Liver (tissue), 9 donors: ENCODE results near the gene PDE3A. TPM values are rescaled to one million over a fixed set of nuclear protein-coding genes. Genes with fewer than 3 reads are reported as not detected.

Experiments
- DNase-seq: peaks from one replicate; pipeline ENCODE4 v3.0.0-alpha.2; 2017; ENCODE audit warnings: low spot score
- H3K27ac ChIP-seq, 2 donors: one replicate each; pipeline ENCODE4 v1.7.0; 2013; ENCODE audit warnings: inconsistent platforms in 2 of 2, low read length in 2 of 2, control low read depth in 1 of 2, low read depth in 1 of 2, mild to moderate bottlenecking in 1 of 2
- H3K27me3 ChIP-seq, 4 donors: one replicate each; pipeline versions ENCODE4 v1.6.1 to v1.7.0; 2013; ENCODE audit warnings: low read length in 3 of 4, inconsistent platforms in 1 of 4, mild to moderate bottlenecking in 1 of 4, moderate library complexity in 1 of 4; ENCODE audit not compliant: control insufficient read depth in 4 of 4, insufficient read depth in 4 of 4
- H3K36me3 ChIP-seq, 4 donors: one replicate each; pipeline versions ENCODE4 v1.6.1 to v1.7.0; 2013; ENCODE audit warnings: low read length in 3 of 4, mild to moderate bottlenecking in 3 of 4, low read depth in 1 of 4, moderate library complexity in 1 of 4; ENCODE audit not compliant: control insufficient read depth in 4 of 4, insufficient read depth in 3 of 4
- H3K4me1 ChIP-seq, 4 donors: one replicate each; pipeline versions ENCODE4 v1.6.1 to v1.7.0; 2013; ENCODE audit warnings: low read length in 3 of 4, mild to moderate bottlenecking in 3 of 4, moderate library complexity in 1 of 4; ENCODE audit not compliant: control insufficient read depth in 4 of 4, insufficient read depth in 4 of 4
- H3K4me3 ChIP-seq, 3 donors: one replicate each; pipeline versions ENCODE4 v1.6.1 to v1.7.0; 2013; ENCODE audit warnings: low read length in 3 of 3, control low read depth in 1 of 3, low read depth in 1 of 3, mild to moderate bottlenecking in 1 of 3
- H3K9ac ChIP-seq, 2 donors: one replicate each; pipeline ENCODE4 v1.7.0; 2013; ENCODE audit warnings: low read length in 2 of 2, mild to moderate bottlenecking in 2 of 2, moderate library complexity in 2 of 2, control low read depth in 1 of 2, low read depth in 1 of 2
- H3K9me3 ChIP-seq, 4 donors: one replicate each; pipeline versions ENCODE4 v1.6.1 to v1.7.0; 2013; ENCODE audit warnings: low read length in 3 of 4; ENCODE audit not compliant: control insufficient read depth in 4 of 4
- EGR1 ChIP-seq, 2 donors: IDR thresholded peaks; 2 replicates each; pipeline ENCODE4 v1.6.1; 2016 to 2018; ENCODE audit warnings: antibody characterized with exemption in 2 of 2, low read depth in 2 of 2
- FOXA1 ChIP-seq: IDR thresholded peaks from 2 replicates; pipeline ENCODE4 v1.6.1; 2016; ENCODE audit warnings: antibody characterized with exemption
- FOXA2 ChIP-seq: IDR thresholded peaks from 2 replicates; pipeline ENCODE4 v1.6.1; 2016; ENCODE audit warnings: antibody characterized with exemption
- GABPA ChIP-seq, 2 donors: IDR thresholded peaks in 1 of 2; conservative IDR thresholded peaks in 1 of 2; 2 replicates each; pipeline ENCODE4 v1.6.1; 2016; ENCODE audit warnings: antibody characterized with exemption in 2 of 2, mild to moderate bottlenecking in 1 of 2, moderate library complexity in 1 of 2
- HNF4A ChIP-seq, 2 donors: conservative IDR thresholded peaks; 2 replicates each; pipeline ENCODE4 v1.6.1; 2016; ENCODE audit warnings: antibody characterized with exemption in 2 of 2, mild to moderate bottlenecking in 2 of 2
- HNF4G ChIP-seq: IDR thresholded peaks from 2 replicates; pipeline ENCODE4 v1.6.1; 2016; ENCODE audit warnings: antibody characterized with exemption
- JUND ChIP-seq, 2 donors: IDR thresholded peaks; 2 replicates each; pipeline ENCODE4 v1.6.1; 2016; ENCODE audit warnings: antibody characterized with exemption in 2 of 2
- NR2F2 ChIP-seq: IDR thresholded peaks from 2 replicates; pipeline ENCODE4 v1.6.1; 2016; ENCODE audit warnings: antibody characterized with exemption
- RAD21 ChIP-seq, 2 donors: IDR thresholded peaks; 2 replicates each; pipeline ENCODE4 v1.6.1; 2016; ENCODE audit warnings: antibody characterized with exemption in 2 of 2, mild to moderate bottlenecking in 2 of 2
- RXRA ChIP-seq, 2 donors: IDR thresholded peaks; 2 replicates each; pipeline ENCODE4 v1.6.1; 2017 to 2018; ENCODE audit warnings: antibody characterized with exemption in 2 of 2, mild to moderate bottlenecking in 1 of 2
- SP1 ChIP-seq: IDR thresholded peaks from 2 replicates; pipeline ENCODE4 v1.6.1; 2018; ENCODE audit warnings: antibody characterized with exemption, mild to moderate bottlenecking
- TAF1 ChIP-seq: conservative IDR thresholded peaks from 2 replicates; pipeline ENCODE4 v1.6.1; 2016; ENCODE audit warnings: antibody characterized with exemption, mild to moderate bottlenecking
- YY1 ChIP-seq: IDR thresholded peaks from 2 replicates; pipeline ENCODE4 v1.6.1; 2016; ENCODE audit warnings: antibody characterized with exemption, mild to moderate bottlenecking
- WGBS: extraction: QIAGEN DNeasy Blood & Tissue Kit; methylation state at CpG from one replicate; pipeline ENCODE4 v1.1.7; 2013; 5-methylcytosine and 5-hydroxymethylcytosine counted together
- polyA plus RNA-seq, 2 donors: library from polyadenylated mRNA; stranded (reverse) in 1 of 2; unstranded in 1 of 2; fragments of 200-250 nt in 1 of 2; fragments of >200 nt in 1 of 2; fragmentation: Nextera tagmentation in 1 of 2; extraction: Ambion mirVana in 1 of 2; gene quantifications; one replicate each; pipeline versions ENCODE4 v1.2.1 to v1.2.3, GENCODE V29; 2013 to 2015
- total RNA-seq, 2 donors: library from RNA; depleted of rRNA; stranded (reverse); fragments of >200 nt; gene quantifications; one replicate each; pipeline ENCODE4 v1.2.3, GENCODE V29; 2014
- TF ChIP-seq, protein P1 (sequence below): fragments of 150-350 bp; IDR thresholded peaks from 2 replicates; pipeline ENCODE4 v1.5.1; 2017; ENCODE audit warnings: improper control_type of control experiment, low read depth, low read length; ENCODE audit not compliant: missing input control
- TF ChIP-seq, protein P2 (sequence below): IDR thresholded peaks from 2 replicates; pipeline ENCODE4 v1.6.1; 2016; ENCODE audit warnings: antibody characterized with exemption, mild to moderate bottlenecking
- TF ChIP-seq, protein P3 (sequence below): IDR thresholded peaks from 2 replicates; pipeline ENCODE4 v1.6.1; 2016; ENCODE audit warnings: antibody characterized with exemption
- TF ChIP-seq, protein P4 (sequence below): IDR thresholded peaks from 2 replicates; pipeline ENCODE4 v1.6.1; 2016; ENCODE audit warnings: antibody characterized with exemption
- donor health status: healthy.
- donor health status: healthy.
- donor health status: healthy.
- donor health status: healthy.
- donor health status: healthy.

The PDE3A gene
- total and polyA plus RNA-seq, 4 donors = 0.50 to 3.8 (median 2.2) TPM

DNA sequence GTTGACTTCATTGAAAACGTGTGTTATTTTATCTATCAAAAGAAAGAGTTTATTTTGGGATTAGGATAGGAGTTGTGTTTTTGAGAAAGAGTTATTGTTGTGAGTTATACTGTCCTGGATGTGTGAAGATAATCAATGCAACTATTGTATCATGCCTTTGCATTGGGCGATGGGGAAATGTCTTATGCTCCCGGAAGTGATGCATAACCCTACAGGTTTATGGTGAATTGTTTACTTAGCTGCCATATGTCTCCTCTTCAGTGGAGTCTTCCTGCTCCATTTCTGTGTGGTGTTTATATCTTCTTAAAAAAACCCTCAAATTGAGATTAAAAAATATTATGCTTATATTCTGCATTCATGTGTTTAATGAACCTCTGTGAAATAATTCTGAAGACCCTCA, 6.5 kb downstream of the PDE3A start:
- peaks cover 0 to 4% (median 2%) of the 10 kb centered on the region in 4 donors for H3K4me1 ChIP-seq
- no peaks in the 10 kb centered on the region for H3K9me3 ChIP-seq
- no peak overlapping the region for H3K27ac ChIP-seq
- TF ChIP-seq GABPA (IDR thresholded peaks at IDR 0.05 in 1 of 2, conservative IDR thresholded peaks at IDR 0.05 in 1 of 2) (no peak), JUND (IDR thresholded peaks at IDR 0.05) (no peak), NR2F2 (no peak), HNF4G (no peak), FOXA1 (no peak), RAD21 (IDR thresholded peaks at IDR 0.05) (no peak), EGR1 (IDR thresholded peaks at IDR 0.05; ENCODE audit: low read depth in 2 of 2) (no peak), SP1 (no peak), RXRA (IDR thresholded peaks at IDR 0.05) (no peak)
- TF ChIP-seq, protein P1, sequence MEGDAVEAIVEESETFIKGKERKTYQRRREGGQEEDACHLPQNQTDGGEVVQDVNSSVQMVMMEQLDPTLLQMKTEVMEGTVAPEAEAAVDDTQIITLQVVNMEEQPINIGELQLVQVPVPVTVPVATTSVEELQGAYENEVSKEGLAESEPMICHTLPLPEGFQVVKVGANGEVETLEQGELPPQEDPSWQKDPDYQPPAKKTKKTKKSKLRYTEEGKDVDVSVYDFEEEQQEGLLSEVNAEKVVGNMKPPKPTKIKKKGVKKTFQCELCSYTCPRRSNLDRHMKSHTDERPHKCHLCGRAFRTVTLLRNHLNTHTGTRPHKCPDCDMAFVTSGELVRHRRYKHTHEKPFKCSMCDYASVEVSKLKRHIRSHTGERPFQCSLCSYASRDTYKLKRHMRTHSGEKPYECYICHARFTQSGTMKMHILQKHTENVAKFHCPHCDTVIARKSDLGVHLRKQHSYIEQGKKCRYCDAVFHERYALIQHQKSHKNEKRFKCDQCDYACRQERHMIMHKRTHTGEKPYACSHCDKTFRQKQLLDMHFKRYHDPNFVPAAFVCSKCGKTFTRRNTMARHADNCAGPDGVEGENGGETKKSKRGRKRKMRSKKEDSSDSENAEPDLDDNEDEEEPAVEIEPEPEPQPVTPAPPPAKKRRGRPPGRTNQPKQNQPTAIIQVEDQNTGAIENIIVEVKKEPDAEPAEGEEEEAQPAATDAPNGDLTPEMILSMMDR = no peak
- TF ChIP-seq, protein P2, sequence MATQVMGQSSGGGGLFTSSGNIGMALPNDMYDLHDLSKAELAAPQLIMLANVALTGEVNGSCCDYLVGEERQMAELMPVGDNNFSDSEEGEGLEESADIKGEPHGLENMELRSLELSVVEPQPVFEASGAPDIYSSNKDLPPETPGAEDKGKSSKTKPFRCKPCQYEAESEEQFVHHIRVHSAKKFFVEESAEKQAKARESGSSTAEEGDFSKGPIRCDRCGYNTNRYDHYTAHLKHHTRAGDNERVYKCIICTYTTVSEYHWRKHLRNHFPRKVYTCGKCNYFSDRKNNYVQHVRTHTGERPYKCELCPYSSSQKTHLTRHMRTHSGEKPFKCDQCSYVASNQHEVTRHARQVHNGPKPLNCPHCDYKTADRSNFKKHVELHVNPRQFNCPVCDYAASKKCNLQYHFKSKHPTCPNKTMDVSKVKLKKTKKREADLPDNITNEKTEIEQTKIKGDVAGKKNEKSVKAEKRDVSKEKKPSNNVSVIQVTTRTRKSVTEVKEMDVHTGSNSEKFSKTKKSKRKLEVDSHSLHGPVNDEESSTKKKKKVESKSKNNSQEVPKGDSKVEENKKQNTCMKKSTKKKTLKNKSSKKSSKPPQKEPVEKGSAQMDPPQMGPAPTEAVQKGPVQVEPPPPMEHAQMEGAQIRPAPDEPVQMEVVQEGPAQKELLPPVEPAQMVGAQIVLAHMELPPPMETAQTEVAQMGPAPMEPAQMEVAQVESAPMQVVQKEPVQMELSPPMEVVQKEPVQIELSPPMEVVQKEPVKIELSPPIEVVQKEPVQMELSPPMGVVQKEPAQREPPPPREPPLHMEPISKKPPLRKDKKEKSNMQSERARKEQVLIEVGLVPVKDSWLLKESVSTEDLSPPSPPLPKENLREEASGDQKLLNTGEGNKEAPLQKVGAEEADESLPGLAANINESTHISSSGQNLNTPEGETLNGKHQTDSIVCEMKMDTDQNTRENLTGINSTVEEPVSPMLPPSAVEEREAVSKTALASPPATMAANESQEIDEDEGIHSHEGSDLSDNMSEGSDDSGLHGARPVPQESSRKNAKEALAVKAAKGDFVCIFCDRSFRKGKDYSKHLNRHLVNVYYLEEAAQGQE = no peak
- TF ChIP-seq, protein P3, sequence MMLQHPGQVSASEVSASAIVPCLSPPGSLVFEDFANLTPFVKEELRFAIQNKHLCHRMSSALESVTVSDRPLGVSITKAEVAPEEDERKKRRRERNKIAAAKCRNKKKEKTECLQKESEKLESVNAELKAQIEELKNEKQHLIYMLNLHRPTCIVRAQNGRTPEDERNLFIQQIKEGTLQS = no peak
- no peak overlapping the region for H3K9ac ChIP-seq
- no peak for DNase-seq
- H3K27me3 ChIP-seq = peaks cover 0 to 14% (median 3%) of the 10 kb centered on the region in 4 donors
- no peak overlapping the region for H3K4me3 ChIP-seq
- no peaks in the 10 kb centered on the region for H3K36me3 ChIP-seq
- 52% methylated on average over 3 of the region's 3 CpGs for WGBS

DNA sequence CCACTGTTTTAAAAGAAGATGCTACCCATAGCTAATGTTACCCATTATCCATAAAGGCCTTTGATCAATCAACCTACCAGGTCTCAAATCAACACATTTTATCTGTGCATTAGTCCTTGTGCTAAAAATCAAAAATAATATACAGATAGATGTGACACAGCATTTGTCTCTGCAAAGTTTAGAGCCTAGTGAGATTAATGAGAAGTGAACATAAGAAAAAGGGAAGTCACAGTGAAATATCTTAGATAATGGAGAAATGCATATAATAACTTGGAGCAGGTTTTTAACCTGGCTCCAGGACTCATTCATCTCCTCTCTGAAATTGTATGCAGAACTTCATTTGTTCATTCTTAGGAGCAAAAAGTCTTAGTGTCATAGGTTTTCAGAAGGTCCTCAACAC, 7.2 kb downstream of the PDE3A start:
- peaks cover 0 to 9% (median 3%) of the 10 kb centered on the region in 4 donors for H3K27me3 ChIP-seq
- H3K36me3 ChIP-seq = no peaks in the 10 kb centered on the region
- H3K27ac ChIP-seq = no peak overlapping the region
- DNase-seq = no peak
- H3K4me3 ChIP-seq = no peak overlapping the region
- no peaks in the 10 kb centered on the region for H3K9me3 ChIP-seq
- no peaks in the 10 kb centered on the region for H3K4me1 ChIP-seq
- no peak overlapping the region for H3K9ac ChIP-seq
- TF ChIP-seq, protein P2 = no peak
- no peak for TF ChIP-seq GABPA (IDR thresholded peaks at IDR 0.05 in 1 of 2, conservative IDR thresholded peaks at IDR 0.05 in 1 of 2)
- no peak for TF ChIP-seq EGR1 (IDR thresholded peaks at IDR 0.05; ENCODE audit: low read depth in 2 of 2)
- TF ChIP-seq FOXA1 = no peak
- TF ChIP-seq HNF4G = no peak
- no peak for TF ChIP-seq HNF4A (conservative IDR thresholded peaks at IDR 0.05)
- no peak for TF ChIP-seq JUND (IDR thresholded peaks at IDR 0.05)
- TF ChIP-seq, protein P4, sequence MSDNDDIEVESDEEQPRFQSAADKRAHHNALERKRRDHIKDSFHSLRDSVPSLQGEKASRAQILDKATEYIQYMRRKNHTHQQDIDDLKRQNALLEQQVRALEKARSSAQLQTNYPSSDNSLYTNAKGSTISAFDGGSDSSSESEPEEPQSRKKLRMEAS = no peak
- TF ChIP-seq, protein P3 = no peak
- TF ChIP-seq TAF1 = no peak
- no peak for TF ChIP-seq FOXA2
- TF ChIP-seq RXRA (IDR thresholded peaks at IDR 0.05) = no peak
- TF ChIP-seq NR2F2 = no peak
- TF ChIP-seq, protein P1 = no peak
- no peak for TF ChIP-seq YY1
